Ishikawa (cell line): ENCODE results near the gene TNFRSF6B.

Experiments
- CEBPB ChIP-seq: IDR thresholded peaks from 2 replicates; pipeline ENCODE4 v1.6.1; 2012
- CREB1 ChIP-seq: IDR thresholded peaks from 2 replicates; pipeline ENCODE4 v1.6.1; 2012; ENCODE audit warnings: low read depth
- EGR1 ChIP-seq: IDR thresholded peaks from 2 replicates; pipeline ENCODE4 v1.6.1; 2012
- FOXM1 ChIP-seq: IDR thresholded peaks from 2 replicates; pipeline ENCODE4 v1.6.1; 2012; ENCODE audit warnings: low read depth, borderline replicate concordance
- NFIC ChIP-seq: IDR thresholded peaks from 2 replicates; pipeline ENCODE4 v1.6.1; 2012
- RAD21 ChIP-seq: IDR thresholded peaks from 2 replicates; pipeline ENCODE4 v1.6.1; 2012; ENCODE audit warnings: low read depth
- TAF1 ChIP-seq: IDR thresholded peaks from 2 replicates; pipeline ENCODE4 v1.6.1; 2012; ENCODE audit warnings: low read depth, mild to moderate bottlenecking
- TCF12 ChIP-seq: IDR thresholded peaks from 2 replicates; pipeline ENCODE4 v1.6.1; 2012; ENCODE audit warnings: low read depth
- TEAD4 ChIP-seq: IDR thresholded peaks from 2 replicates; pipeline ENCODE4 v1.6.1; 2012
- USF1 ChIP-seq: IDR thresholded peaks from 2 replicates; pipeline ENCODE4 v1.6.1; 2012
- YY1 ChIP-seq: IDR thresholded peaks from 2 replicates; pipeline ENCODE4 v1.6.1; 2012; ENCODE audit warnings: low read depth
- ZBTB7A ChIP-seq: IDR thresholded peaks from 2 replicates; pipeline ENCODE4 v1.6.1; 2012; ENCODE audit warnings: low read depth
- TF ChIP-seq, protein P1 (sequence below): IDR thresholded peaks from 2 replicates; pipeline ENCODE4 v1.6.1; 2012; ENCODE audit warnings: low read depth, mild to moderate bottlenecking
- TF ChIP-seq, protein P2 (sequence below): IDR thresholded peaks from 2 replicates; pipeline ENCODE4 v1.6.1; 2012

TNFRSF6B gene

GRCh38 chr20:63664143-63664851 is 32.2 kb upstream of the TNFRSF6B start:
- no peak for TF ChIP-seq TAF1

DNA sequence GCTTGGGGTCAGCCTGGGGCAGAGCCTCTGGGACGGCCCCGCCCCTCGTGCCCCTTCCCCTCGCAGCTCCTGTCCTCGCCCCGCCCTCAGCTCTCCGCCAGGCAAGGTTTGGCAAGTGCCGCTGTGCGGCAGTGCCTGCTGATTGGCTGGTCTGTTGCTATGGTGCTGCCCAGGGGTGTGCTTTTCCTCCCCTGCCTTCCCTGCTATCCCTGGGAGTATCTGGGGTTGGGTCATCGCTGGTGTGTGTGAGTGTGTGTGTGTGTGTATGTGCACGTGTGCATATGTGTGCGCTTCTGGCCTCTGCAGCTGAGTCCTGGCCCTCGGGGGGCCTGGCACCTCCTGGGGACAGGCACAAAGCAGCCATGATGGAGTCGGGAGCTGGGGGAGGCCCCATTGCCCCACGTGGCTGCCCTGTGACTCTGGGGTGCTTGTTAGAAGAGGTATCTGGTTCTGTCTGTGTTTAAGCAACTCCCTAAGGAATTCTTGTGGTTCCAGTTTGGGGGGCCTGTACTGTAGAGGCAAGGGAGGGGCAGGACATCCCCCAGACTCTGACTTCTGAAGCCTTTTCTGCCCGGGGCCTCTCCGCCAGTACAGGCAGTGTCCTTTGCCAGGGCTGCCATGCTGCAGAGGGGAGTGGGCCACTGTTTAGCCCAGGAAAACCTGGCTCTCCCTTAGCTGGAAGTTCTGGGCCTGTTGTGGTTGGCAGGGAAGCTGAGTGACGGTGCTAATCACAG is 31.4 kb upstream of the TNFRSF6B start:
- TF ChIP-seq YY1 (no peak), CREB1 (no peak), EGR1 (no peak), CEBPB (no peak), RAD21 (no peak)
- TF ChIP-seq, protein P1, sequence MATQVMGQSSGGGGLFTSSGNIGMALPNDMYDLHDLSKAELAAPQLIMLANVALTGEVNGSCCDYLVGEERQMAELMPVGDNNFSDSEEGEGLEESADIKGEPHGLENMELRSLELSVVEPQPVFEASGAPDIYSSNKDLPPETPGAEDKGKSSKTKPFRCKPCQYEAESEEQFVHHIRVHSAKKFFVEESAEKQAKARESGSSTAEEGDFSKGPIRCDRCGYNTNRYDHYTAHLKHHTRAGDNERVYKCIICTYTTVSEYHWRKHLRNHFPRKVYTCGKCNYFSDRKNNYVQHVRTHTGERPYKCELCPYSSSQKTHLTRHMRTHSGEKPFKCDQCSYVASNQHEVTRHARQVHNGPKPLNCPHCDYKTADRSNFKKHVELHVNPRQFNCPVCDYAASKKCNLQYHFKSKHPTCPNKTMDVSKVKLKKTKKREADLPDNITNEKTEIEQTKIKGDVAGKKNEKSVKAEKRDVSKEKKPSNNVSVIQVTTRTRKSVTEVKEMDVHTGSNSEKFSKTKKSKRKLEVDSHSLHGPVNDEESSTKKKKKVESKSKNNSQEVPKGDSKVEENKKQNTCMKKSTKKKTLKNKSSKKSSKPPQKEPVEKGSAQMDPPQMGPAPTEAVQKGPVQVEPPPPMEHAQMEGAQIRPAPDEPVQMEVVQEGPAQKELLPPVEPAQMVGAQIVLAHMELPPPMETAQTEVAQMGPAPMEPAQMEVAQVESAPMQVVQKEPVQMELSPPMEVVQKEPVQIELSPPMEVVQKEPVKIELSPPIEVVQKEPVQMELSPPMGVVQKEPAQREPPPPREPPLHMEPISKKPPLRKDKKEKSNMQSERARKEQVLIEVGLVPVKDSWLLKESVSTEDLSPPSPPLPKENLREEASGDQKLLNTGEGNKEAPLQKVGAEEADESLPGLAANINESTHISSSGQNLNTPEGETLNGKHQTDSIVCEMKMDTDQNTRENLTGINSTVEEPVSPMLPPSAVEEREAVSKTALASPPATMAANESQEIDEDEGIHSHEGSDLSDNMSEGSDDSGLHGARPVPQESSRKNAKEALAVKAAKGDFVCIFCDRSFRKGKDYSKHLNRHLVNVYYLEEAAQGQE: no peak

DNA sequence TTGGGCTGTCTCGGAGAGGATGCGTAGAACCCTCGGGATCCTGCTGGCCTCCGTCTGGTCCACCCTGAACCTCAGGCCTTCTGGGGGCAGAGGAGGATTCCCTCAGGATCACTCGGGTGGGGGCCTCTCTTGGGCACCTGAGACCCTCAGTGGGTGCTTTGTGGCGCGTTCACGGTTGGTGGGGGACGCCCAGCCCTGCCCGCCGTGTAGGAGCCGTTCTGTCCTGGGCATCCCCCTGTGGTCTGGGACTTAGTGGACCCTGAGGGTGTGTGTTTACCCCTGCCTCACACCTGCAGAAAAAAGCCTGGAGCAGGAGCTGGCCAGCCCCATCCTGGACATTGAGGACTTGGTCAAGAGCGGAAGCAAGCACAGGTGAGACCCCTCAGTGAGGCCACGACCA is 30.7 kb upstream of the TNFRSF6B start:
- no peak for TF ChIP-seq EGR1
- TF ChIP-seq, protein P1: no peak
- no peak for TF ChIP-seq CEBPB
- no peak for TF ChIP-seq TEAD4
- TF ChIP-seq NFIC: no peak
- TF ChIP-seq FOXM1: no peak
- TF ChIP-seq USF1: no peak

GRCh38 chr20:63667858-63668257 is 28.6 kb upstream of the TNFRSF6B start:
- no peak for TF ChIP-seq RAD21
- no peak for TF ChIP-seq YY1
- TF ChIP-seq CEBPB: no peak
- no peak for TF ChIP-seq CREB1
- no peak for TF ChIP-seq TAF1
- TF ChIP-seq TEAD4: no peak
- TF ChIP-seq USF1: no peak
- TF ChIP-seq ZBTB7A: no peak
- no peak for TF ChIP-seq TCF12

DNA sequence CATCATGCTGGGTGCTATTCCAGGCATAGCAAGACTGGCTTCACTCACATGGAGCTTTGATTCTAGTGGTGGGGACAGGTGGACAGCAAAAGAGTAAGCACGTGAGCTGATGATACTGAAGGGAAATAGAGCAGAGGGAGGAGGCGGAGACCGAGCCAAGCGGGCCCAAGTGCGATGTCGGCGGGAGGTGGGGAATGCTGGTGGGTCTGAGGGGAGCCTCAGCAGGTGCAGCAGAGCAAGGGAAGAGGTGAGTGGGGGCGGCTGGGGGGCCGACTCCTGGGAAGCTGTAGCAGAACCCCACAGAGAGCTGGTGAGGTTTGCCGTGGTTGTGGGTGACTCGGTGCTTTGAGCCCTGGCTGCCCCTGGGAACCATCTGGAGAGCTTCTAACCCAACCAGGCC is 28.1 kb upstream of the TNFRSF6B start:
- TF ChIP-seq, protein P2, sequence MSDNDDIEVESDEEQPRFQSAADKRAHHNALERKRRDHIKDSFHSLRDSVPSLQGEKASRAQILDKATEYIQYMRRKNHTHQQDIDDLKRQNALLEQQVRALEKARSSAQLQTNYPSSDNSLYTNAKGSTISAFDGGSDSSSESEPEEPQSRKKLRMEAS: no peak
- TF ChIP-seq TEAD4 (no peak), CEBPB (no peak), EGR1 (no peak), TAF1 (no peak), USF1 (no peak), TCF12 (no peak), NFIC (no peak), ZBTB7A (no peak), CREB1 (no peak)

DNA sequence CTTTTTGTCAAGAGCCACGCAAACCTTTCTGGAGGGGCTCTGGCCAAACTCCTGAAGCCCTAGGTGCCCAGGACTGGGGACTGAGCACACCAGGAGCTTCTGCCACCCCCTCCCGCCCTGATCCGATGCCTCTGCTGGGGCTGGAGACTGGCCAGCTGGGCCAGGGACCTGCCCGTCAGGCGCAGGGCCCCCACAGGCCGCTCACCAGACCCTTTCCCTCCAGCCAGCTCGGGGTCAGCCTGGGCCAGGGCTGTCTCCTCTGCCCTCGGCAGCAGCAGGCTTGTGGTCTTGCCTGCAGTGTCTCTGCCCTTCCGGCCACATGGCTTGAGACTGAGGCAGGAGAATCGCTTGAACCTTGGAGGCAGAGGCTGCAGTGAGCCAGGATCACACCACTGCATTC is 23.8 kb upstream of the TNFRSF6B start:
- TF ChIP-seq YY1 (no peak), RAD21 (no peak)
- TF ChIP-seq, protein P1: no peak
